Heart left ventricle (tissue), 16 donors: ENCODE data around the gene LEPROT. TPM values are rescaled to one million over a fixed set of nuclear protein-coding genes. Genes with fewer than 3 reads are reported as not detected.

ENCODE experiments used
- ATAC-seq, 4 donors: fragments of 200-7000 bp; cut with Tn5 transposase; one replicate each; pipeline ENCODE4 v1.9.1; 2020 to 2022; ENCODE audit warnings: moderate library complexity in 4 of 4, mild to moderate bottlenecking in 3 of 4, moderate number of reproducible peaks in 1 of 4
- DNase-seq, 5 donors: peaks; one replicate each; pipeline ENCODE4 v3.0.0-alpha.2; 2020
- H3K27ac ChIP-seq, 12 donors: fragments of 200-600 bp; sonication (generic) in 4 of 12; one replicate each; pipeline versions ENCODE4 v1.5.0 to v1.8.0; 2016 to 2022; ENCODE audit warnings: mild to moderate bottlenecking in 2 of 12
- H3K27me3 ChIP-seq, 9 donors: fragments of 200-600 bp; sonication (generic) in 2 of 9; one replicate each; pipeline versions ENCODE4 v1.5.1 to v1.8.0; 2016 to 2022; ENCODE audit warnings: mild to moderate bottlenecking in 3 of 9
- H3K36me3 ChIP-seq, 9 donors: fragments of 200-600 bp; sonication (generic) in 2 of 9; one replicate each; pipeline versions ENCODE4 v1.5.0 to v1.8.0; 2018 to 2022; ENCODE audit warnings: mild to moderate bottlenecking in 2 of 9
- H3K4me1 ChIP-seq, 12 donors: fragments of 200-600 bp; sonication (generic) in 4 of 12; one replicate each; pipeline versions ENCODE4 v1.5.0 to v1.8.0; 2016 to 2022; ENCODE audit warnings: mild to moderate bottlenecking in 3 of 12
- H3K4me3 ChIP-seq, 12 donors: fragments of 200-600 bp; sonication (generic) in 4 of 12; one replicate each; pipeline versions ENCODE4 v1.5.0 to v1.8.0; 2017 to 2022; ENCODE audit warnings: mild to moderate bottlenecking in 9 of 12, moderate library complexity in 4 of 12
- H3K9me3 ChIP-seq, 12 donors: fragments of 200-600 bp; sonication (generic) in 4 of 12; one replicate each; pipeline versions ENCODE4 v1.5.0 to v1.8.0; 2016 to 2022; ENCODE audit warnings: mild to moderate bottlenecking in 1 of 12
- CTCF ChIP-seq, 12 donors: fragments of 200-600 bp; sonication (generic) in 4 of 12; IDR thresholded peaks; one replicate each; pipeline versions ENCODE4 v1.5.0 to v1.8.0; 2018 to 2022; ENCODE audit warnings: antibody characterized with exemption in 12 of 12, mild to moderate bottlenecking in 5 of 12
- POLR2A ChIP-seq, 2 donors: fragments of 450-650 bp; IDR thresholded peaks; one replicate each; pipeline ENCODE4 v1.6.1; 2017; ENCODE audit warnings: antibody characterized with exemption in 2 of 2, mild to moderate bottlenecking in 2 of 2, moderate library complexity in 2 of 2
- WGBS, 4 donors: extraction: QIAGEN DNeasy Blood & Tissue Kit in 2 of 4; methylation state at CpG; one replicate each; pipeline versions ENCODE4 v1.1.5 to v1.1.7; 2013 to 2018; 5-methylcytosine and 5-hydroxymethylcytosine counted together
- intact Hi-C, 10 donors: fragments of 100-400 bp; cut with DNase I; formaldehyde crosslinking; loops; one replicate each; pipeline versions ENCODE4 v1.11.1 to v1.14.2; 2022
- polyA plus RNA-seq, 2 donors: library from polyadenylated mRNA; stranded (reverse); fragments of 200-250 nt; gene quantifications; one replicate each; pipeline ENCODE4 v1.2.3, GENCODE V29; 2013
- total RNA-seq, 9 donors: library from RNA; depleted of rRNA in 2 of 9; stranded (reverse); fragments of >200 nt in 2 of 9; fragmentation: NEBNext Ultra II Directional in 3 of 9; extraction: Animal tissue kit (Norgen Biotek cat#: 25700) in 3 of 9; gene quantifications; one replicate each; pipeline versions ENCODE4 v1.1.0 to v1.2.4, GENCODE V29; 2016 to 2023
- donor health status: ischemic (EF 13 %, LVEDD 7.1; RV severe dilation, severe dysfunction).
- donor health status: healthy with polysubstance abuse.
- donor health status: DM: no; HTN: yes; CAD: no.
- donor health status: DM: no; HTN: no; CAD: no.
- donor health status: ischemic (EF 25% LVEDD 6.9; RV normal size, moderate dysfunction).
- donor health status: ischemic (EF 25% LVEDD 5.7; RV mildly dilated, moderate dysfunction).
- donor health status: healthy.
- donor health status: DM: yes; HTN: yes; CAD: no.
- donor health status: ischemic (EF 35%, LVEDD 5.7; RV mildly dilated, moderate dysfunction).
- donor health status: nonischemic (EF 11% LVEDD 7.7; RV severe dilation, severe dysfunction).
- donor health status: DM: yes; HTN: yes; CAD: no.
- donor health status: PGD.
- donor health status: ischemic (EF 29% LVEDD 5.4; RV normal size, mild dysfunction).
- donor health status: nonischemic (EF 23%, LVEDD 6.1; RV moderate dilation, normal function).

The LEPROT gene
- total and polyA plus RNA-seq, 11 donors = 20.8 to 66.2 (median 46.2) TPM

DNA sequence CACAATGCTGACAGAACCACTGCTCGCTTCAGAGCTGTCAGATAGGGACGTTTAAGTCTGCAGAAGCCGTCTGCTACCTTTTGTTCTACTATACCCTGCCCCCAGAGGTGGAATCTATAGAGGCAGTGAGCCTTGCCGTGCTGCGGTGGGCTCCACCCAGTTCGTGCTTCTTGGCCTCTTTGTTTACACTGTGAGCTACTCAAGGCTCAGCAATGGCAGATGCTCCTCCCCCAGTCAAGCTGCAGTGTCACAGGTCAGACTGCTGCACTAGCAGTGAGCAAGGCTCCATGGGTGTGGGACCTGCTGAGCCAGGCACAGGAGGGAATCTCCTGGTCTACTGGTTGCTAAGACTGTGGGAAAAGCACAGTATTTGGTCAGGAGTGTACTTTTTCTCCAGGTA is 47.1 kb downstream of the LEPROT start:
- Histone ChIP-seq H3K27ac (no peak overlapping the region), H3K36me3 (no peaks in the 10 kb centered on the region), H3K4me3 (no peak overlapping the region), H3K27me3 (no peaks in the 10 kb centered on the region), H3K9me3 (peaks cover 0 to 13% (median 0%) of the 10 kb centered on the region in 12 donors), H3K4me1 (peaks cover 0 to 40% (median 12%) of the 10 kb centered on the region in 12 donors)
- WGBS, 4 donors = 44 to 73% (median 58%) methylated on average over 2 to 6 of the region's 6 CpGs
- ATAC-seq = no peak
- DNase-seq = no peak
- intact Hi-C loops = no loop called here
- TF ChIP-seq CTCF (IDR thresholded peaks at IDR 0.05) (no peak), POLR2A (IDR thresholded peaks at IDR 0.05) (no peak)

DNA sequence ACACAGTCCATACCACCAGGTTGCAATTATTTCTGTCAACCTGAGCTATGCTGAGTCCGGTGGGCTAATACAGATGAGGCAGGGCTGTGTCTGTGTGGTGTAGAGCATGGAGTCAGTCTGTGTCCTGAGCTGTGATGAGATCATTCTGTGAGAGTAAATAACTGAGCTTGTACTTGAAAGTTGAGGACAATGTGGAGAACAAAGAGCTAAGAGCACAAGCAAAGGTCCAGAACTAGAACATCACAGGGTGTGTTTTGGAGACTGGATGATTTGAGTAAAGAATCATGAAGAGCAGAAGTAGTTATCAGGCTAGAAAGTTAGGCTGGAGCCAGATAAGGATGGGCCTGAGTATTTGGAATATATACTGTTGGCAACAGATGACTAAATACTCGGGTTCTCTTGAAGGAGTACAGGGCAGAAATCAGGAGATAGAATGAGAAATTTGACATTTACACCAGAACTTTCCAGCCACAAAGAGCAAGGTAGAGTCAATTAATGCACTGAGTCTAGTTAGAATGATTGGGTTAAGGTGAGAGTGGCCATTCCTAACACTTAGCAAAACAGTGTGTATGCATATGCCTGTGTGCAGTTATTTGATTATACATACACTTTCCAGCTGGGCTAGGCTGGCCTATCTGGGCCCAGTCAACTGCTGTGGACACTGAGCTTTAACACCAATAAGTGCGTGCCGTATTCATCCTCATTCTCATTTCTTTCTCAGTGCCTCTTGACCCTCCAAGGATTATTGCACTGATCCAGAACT is 48.8 kb downstream of the LEPROT start:
- WGBS, 4 donors = 55 to 70% (median 61%) methylated on average over 4 of the region's 4 CpGs
- H3K4me1 ChIP-seq = peaks cover 0 to 40% (median 12%) of the 10 kb centered on the region in 12 donors
- H3K9me3 ChIP-seq = peaks cover 0 to 6% (median 0%) of the 10 kb centered on the region in 12 donors
- peak overlapping the region in 9 of 12 donors; percentile 4 to 50 (median 34) for H3K27ac ChIP-seq
- H3K27me3 ChIP-seq = no peaks in the 10 kb centered on the region
- H3K36me3 ChIP-seq = no peaks in the 10 kb centered on the region
- DNase-seq = no peak
- ATAC-seq = no peak
- no peak overlapping the region for H3K4me3 ChIP-seq
- intact Hi-C loops = no loop called here
- TF ChIP-seq POLR2A (IDR thresholded peaks at IDR 0.05) (no peak), CTCF (IDR thresholded peaks at IDR 0.05) (no peak)

DNA sequence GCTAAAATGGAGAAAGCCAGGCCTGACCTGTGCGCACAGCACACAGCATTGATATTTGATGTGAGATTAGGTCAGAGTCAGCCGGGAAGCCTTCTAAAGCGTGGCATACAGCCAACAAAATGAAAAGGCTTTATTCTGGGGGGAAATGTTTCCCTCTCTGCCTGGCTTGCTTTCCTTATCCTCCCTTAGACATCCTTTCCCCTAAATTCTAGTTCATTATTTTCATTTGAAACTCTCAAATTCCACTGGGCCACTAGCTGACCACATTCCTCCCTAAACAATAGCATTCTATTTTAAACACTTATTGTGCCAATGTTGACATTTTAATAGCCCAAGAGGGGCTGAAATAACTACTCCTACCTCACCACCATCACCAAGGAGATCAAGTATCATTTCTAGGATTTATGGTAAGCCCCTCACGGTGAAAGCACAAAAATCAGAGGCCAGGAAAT is 49.4 kb downstream of the LEPROT start:
- ATAC-seq (peak; percentile 15 to 73 (median 46)), DNase-seq (peak in 1 of 5 donors; percentile 16)
- H3K36me3 ChIP-seq = no peaks in the 10 kb centered on the region
- intact Hi-C loops = no loop called here
- peaks cover 0 to 40% (median 12%) of the 10 kb centered on the region in 12 donors for H3K4me1 ChIP-seq
- H3K27me3 ChIP-seq = no peaks in the 10 kb centered on the region
- peaks cover 0 to 6% (median 0%) of the 10 kb centered on the region in 12 donors for H3K9me3 ChIP-seq
- no peak overlapping the region for H3K4me3 ChIP-seq
- TF ChIP-seq CTCF (IDR thresholded peaks at IDR 0.05) = no peak
- TF ChIP-seq POLR2A (IDR thresholded peaks at IDR 0.05) = no peak
- H3K27ac ChIP-seq = peak overlapping the region in 11 of 12 donors; percentile 4 to 50 (median 34)
- WGBS, 4 donors = 47 to 54% (median 49%) methylated on average over 4 of the region's 4 CpGs

- TF ChIP-seq CTCF (IDR thresholded peaks at IDR 0.05) = no peak
- TF ChIP-seq POLR2A (IDR thresholded peaks at IDR 0.05) = no peak
- intact Hi-C loops = no loop called here
- Histone ChIP-seq H3K36me3 (no peaks in the 10 kb centered on the region), H3K27me3 (no peaks in the 10 kb centered on the region), H3K4me1 (peaks cover 0 to 42% (median 12%) of the 10 kb centered on the region in 12 donors), H3K9me3 (peaks cover 0 to 6% (median 0%) of the 10 kb centered on the region in 12 donors), H3K4me3 (no peak overlapping the region), H3K27ac (peak overlapping the region in 5 of 12 donors; percentile 2 to 46 (median 27))
- DNase-seq = no peak
- WGBS, 4 donors = 49 to 62% (median 58%) methylated on average over 1 of the region's 1 CpG
- no peak for ATAC-seq
Measured at GRCh38 chr1:65470766-65471165, 50.3 kb downstream of the LEPROT start.
